Dedifferentiated amniotic fluid mesenchymal stem cell (primary cell): ENCODE measurements around the gene FAM210B.
"Not testable (repeated sequence)": the region's sequence is repeated elsewhere in the genome, so short reads cannot be mapped to it uniquely, and the experiment has no call there.

Source experiments
- DNase-seq: peaks from one replicate; pipeline ENCODE4 v3.0.0-alpha.2; 2016; ENCODE audit errors: extremely low spot score

FAM210B gene

DNA sequence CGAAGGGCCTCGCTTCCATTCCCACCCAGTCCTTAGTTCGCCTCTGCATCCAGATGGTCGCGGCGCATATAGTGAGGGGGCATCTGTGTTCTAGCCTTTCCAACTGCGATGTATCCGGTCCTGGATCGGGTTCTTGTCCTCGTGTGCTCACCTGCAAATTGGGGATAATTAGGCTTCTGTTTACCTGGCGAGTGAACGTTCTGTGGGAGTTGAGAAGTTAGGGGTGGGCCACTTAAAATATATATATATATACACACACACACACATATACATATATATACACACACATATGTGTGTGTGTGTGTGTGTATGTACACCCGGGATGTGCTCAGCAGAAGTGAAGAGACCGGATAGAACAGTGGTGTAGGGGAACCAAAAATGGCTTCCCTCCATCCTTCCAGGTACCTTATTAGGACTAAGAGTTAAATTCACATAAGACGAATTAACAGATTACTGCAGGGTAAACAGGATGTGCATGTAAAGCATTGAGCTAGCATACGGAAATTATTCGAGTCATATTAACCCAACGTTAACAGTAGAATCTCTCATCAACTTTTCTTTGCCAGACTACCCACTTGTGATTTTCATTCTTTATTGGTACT, 34.2 kb downstream of the FAM210B start:
- no peak for DNase-seq

- DNase-seq, result no peak
Observed at GRCh38 chr20:56393653-56394052, 34.9 kb downstream of the FAM210B start.

GRCh38 chr20:56395166-56395565, 36.4 kb downstream of the FAM210B start:
- DNase-seq, result no peak

GRCh38 chr20:56400001-56400640, 41.3 kb downstream of the FAM210B start:
- peak; percentile 69 for DNase-seq

DNA sequence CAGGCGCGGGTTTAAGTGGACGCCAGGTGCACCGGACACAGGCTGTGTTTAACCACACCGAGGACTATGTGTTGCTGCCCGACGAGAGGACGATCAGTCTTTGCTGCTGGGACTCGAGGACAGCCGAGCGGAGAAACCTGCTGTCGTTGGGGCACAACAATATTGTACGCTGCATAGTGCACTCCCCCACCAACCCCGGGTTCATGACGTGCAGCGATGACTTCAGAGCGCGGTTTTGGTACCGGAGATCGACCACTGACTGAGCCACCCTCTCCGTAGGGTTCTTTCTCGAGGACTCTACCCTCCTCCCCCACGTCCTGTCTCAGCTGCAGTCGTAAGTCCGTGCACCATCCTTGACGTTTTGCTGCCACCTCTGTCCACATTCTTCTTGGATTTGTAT, 44.7 kb downstream of the FAM210B start:
- no peak for DNase-seq

- DNase-seq, result not testable (repeated sequence)
Observed at GRCh38 chr20:56405356-56405755, 46.6 kb downstream of the FAM210B start.

DNA sequence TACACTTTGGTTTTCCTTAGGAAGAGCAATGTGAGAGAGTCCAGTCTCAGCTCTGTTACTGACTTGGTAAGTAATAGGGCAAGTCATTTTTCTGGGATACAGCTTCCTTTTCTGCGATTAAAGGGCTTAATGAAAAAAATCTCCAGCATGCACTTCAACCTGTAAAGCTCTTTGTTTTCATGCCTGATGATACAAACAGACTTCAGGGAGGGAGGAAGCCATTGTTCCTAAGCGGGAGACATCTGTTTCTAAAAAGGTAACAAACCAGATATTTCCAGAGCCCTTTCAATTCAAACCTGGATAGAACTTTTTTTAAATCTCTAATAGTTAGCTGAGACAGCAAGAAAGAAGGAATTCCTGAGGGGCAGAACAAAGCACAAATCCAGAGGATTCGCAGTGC, 48.1 kb downstream of the FAM210B start:
- DNase-seq, result no peak

DNA sequence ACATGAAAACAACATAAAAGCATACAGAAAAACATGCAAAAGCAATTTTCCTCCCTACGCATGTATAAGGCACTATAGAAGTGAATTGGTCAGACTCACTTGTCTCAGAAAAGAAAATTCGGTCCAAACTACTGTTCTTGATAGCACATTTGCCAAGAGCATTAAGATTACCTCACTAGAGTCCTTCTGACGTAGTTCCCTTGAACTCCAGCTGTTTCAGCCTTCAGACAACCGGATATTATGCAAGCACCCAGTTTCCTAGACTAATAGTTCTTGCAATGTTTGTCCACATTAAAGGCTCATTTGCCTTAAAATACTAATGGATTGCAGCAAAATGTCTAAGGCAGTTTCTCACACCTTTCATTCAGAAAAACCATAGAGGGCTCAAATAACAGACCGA, 50.7 kb downstream of the FAM210B start:
- DNase-seq, result no peak

DNA sequence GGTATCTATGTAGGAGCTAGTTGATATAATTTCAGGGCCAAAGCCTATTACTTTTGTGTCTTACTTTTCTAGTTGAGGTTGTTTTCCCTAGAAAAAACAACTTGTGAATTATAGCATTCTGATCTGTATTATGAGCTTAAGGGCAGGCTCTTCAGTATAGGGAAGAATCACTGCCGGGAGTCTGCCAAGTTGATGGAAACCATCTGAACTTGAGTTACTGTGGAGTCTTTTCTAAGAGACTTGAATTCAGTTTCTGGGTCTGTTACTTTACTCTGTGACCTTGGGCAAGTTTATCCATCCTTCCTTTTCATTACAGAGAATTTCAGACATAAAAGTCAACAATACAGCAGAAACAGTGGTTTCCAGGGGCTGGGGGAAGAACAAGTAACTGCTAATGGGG, 51.2 kb downstream of the FAM210B start:
- DNase-seq, result no peak

GRCh38 chr20:56411287-56411686, 52.5 kb downstream of the FAM210B start:
- DNase-seq, result not testable (repeated sequence)

GRCh38 chr20:56411759-56412472, 53.1 kb downstream of the FAM210B start, which contains the start of gene CASS4:
CASS4 (plus strand) TSS chr20:56412260; CDS start chr20:56412459, 199 bp downstream.
- DNase-seq, result no peak

- no peak for DNase-seq
Observed at GRCh38 chr20:56412473-56412790, 53.7 kb downstream of the FAM210B start.

- no peak for DNase-seq
Observed at GRCh38 chr20:56412949-56413348, 54.2 kb downstream of the FAM210B start.

DNA sequence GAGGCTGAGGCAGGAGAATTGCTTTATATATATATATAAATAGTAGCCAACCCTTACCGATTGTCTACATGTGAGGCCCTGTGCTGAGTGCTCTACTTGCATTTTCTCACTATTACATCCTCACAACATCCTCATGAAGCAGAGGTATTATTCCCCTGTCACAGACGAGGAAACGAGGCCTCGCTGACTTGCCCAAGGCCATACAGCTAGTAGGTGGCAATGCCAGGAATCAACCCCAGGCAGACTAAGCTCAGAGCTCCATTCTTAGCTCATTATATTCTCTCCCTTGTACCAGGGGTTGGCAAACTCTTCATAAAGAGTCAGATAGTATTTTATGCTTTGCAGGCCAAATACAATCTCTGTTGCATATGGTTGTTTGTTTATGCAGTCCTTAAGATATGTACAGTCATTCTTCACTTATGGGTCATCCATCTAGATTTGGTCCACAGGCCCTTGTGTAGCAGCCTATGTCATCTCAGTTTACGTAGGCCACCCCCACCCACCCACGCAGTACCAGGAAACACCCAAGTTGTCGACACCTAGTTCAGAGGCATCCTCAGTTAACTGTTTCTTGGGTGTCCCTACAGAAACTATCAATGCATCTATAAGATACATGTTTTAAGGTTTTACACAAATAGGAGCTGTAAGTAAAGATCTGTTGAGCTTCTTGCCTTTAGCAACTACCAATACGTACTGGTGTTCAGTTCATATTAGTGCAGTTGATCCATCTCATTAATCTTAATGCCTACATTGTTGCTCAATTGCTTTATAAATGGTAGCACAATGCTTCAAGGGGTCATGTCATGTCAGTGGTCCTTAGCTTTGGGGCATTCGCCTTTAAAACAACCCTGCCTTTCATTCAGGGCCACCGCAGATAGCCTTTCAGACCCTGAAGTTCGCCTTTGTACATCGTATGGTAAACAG, 56.3 kb downstream of the FAM210B start:
- DNase-seq, result peak; percentile 67

DNA sequence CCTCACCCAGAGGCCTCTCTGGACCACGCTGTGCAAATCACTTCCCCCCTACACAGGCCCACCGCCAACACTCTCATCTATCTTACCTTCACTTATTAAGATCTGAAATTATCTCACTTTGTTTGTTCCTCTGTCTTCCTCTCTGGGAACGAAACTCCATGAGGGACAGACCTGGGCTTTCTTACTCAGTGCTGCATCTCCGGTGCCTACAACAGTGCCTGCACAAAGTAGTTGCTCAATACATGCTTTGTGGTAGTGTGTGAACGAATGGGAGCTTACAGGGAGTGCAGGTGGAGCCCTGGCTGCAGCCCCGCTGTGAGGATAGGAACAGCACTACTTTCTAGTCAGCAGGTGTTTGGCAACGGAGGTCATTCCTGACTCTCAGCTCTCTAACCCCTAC, 58.6 kb downstream of the FAM210B start:
- DNase-seq, result no peak

GRCh38 chr20:56417911-56418310, 59.1 kb downstream of the FAM210B start:
- no peak for DNase-seq
